Gastrocnemius medialis (tissue), 4 donors: ENCODE data around the gene SUPT3H.

Experiments used
- POLR2A ChIP-seq, 2 donors: fragments of 450-650 bp; IDR thresholded peaks; one replicate each; pipeline ENCODE4 v1.6.1; 2017; ENCODE audit warnings: antibody characterized with exemption in 2 of 2, mild to moderate bottlenecking in 2 of 2, moderate library complexity in 2 of 2
- TF ChIP-seq, protein P1 (sequence below), 5 experiments: fragments of 450-650 bp in 3 of 5; fragments of 200-600 bp in 2 of 5; sonication (generic) in 2 of 5; IDR thresholded peaks in 4 of 5; conservative IDR thresholded peaks in 1 of 5; 1 replicate in 4 of 5; 2 replicates in 1 of 5; pipeline ENCODE4 v1.5.1; 2016 to 2019; ENCODE audit warnings: antibody characterized with exemption in 5 of 5, mild to moderate bottlenecking in 3 of 5, moderate library complexity in 3 of 5

DNA sequence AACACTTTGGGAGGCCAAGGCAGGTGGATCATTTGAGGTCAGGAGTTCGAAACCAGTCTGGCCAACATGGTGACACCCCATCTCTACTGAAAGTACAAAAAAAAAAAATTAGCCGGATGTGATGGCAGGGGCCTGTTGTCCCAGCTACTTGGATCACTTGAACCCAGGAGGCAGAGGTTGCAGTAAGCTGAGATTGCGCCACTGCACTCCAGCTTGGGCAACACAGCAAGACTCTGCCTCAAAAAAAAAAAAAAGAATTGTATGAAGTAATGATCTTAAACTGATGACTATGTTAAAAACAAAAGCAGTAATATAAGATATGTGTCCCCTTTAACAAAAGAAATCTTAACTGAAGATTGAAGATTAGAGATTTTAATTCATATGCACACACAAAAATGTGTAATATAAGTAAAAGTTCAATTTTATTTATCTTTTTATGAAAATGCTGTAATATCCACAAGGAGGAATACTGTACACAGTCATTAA, 78.6 kb downstream of the SUPT3H start:
- TF ChIP-seq, protein P1, sequence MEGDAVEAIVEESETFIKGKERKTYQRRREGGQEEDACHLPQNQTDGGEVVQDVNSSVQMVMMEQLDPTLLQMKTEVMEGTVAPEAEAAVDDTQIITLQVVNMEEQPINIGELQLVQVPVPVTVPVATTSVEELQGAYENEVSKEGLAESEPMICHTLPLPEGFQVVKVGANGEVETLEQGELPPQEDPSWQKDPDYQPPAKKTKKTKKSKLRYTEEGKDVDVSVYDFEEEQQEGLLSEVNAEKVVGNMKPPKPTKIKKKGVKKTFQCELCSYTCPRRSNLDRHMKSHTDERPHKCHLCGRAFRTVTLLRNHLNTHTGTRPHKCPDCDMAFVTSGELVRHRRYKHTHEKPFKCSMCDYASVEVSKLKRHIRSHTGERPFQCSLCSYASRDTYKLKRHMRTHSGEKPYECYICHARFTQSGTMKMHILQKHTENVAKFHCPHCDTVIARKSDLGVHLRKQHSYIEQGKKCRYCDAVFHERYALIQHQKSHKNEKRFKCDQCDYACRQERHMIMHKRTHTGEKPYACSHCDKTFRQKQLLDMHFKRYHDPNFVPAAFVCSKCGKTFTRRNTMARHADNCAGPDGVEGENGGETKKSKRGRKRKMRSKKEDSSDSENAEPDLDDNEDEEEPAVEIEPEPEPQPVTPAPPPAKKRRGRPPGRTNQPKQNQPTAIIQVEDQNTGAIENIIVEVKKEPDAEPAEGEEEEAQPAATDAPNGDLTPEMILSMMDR (IDR thresholded peaks at IDR 0.05 in 4 of 5, conservative IDR thresholded peaks at IDR 0.05 in 1 of 5): no peak
- TF ChIP-seq POLR2A (IDR thresholded peaks at IDR 0.05): no peak
